HepG2 (cell line): ENCODE measurements around the gene SUN5. TPM values are rescaled to one million over a fixed set of nuclear protein-coding genes. Genes with fewer than 3 reads are reported as not detected.
A peak's percentile ranks its signal among the peaks of the same experiment; 100 is the strongest.

ENCODE experiments used
- ATAC-seq: fragments of 200-7000 bp; cut with Tn5 transposase; 3 replicates; pipeline ENCODE4 v1.9.1; 2020; ENCODE audit warnings: mild to moderate bottlenecking, moderate library complexity
- BruUV-seq: library from RNA; stranded (reverse); fragments of 400-500 nt; replicated peaks from 2 replicates; lab custom pipeline; 2021; lab: Mats Ljungman, UMichigan
- CTCF ChIA-PET: fragments of 300-600 bp; formaldehyde crosslinking; extraction: SDS; loops from one replicate; lab custom pipeline; 2021; ENCODE audit warnings: low total read pairs, inconsistent platforms, low intra/inter-chr PET ratio; lab: Yijun Ruan, JAX
- POLR2A ChIA-PET: fragments of 350-600 bp; sonication (Branson Sonifier 250); formaldehyde crosslinking; loops from one replicate; lab custom pipeline; 2020; ENCODE audit warnings: antibody characterized with exemption, inconsistent platforms; lab: Yijun Ruan, JAX
- DNase-seq: peaks from one replicate; pipeline ENCODE4 v3.0.0-alpha.2; 2015; ENCODE audit warnings: low spot score
- FAIRE-seq: peaks from 3 replicates; lab custom pipeline; 2011; peaks lifted over from hg19 to GRCh38; lab: Jason Lieb, UNC
- H2AFZ ChIP-seq: one replicate; pipeline ENCODE4 v1.6.1; 2011; ENCODE audit warnings: low read length, inconsistent platforms
- H3K27ac ChIP-seq: fragments of 300-600 bp; 3 replicates; pipeline ENCODE4 v1.8.0; 2011; ENCODE audit warnings: mixed run types, mild to moderate bottlenecking, mixed read lengths, low read length, inconsistent platforms; ENCODE audit not compliant: insufficient read depth; ENCODE audit errors: extremely low read length
- H3K27me3 ChIP-seq, 2 experiments: fragments of 200-600 bp in 1 of 2; 2 replicates in 1 of 2; 3 replicates in 1 of 2; pipeline versions ENCODE4 v1.6.0 to v1.8.0; 2011; ENCODE audit warnings: low read length in 2 of 2, mild to moderate bottlenecking in 2 of 2, moderate library complexity in 2 of 2, inconsistent platforms in 1 of 2; ENCODE audit not compliant: insufficient read depth in 2 of 2, control insufficient read depth in 1 of 2
- H3K36me3 ChIP-seq, 2 experiments: fragments of 200-600 bp in 1 of 2; replicated peaks in 1 of 2; 2 replicates in 1 of 2; 3 replicates in 1 of 2; pipeline versions ENCODE4 v1.5.1 to v1.8.0; 2011; ENCODE audit warnings: low read length in 2 of 2, inconsistent platforms in 1 of 2; ENCODE audit not compliant: insufficient read depth in 2 of 2, control insufficient read depth in 1 of 2
- H3K4me1 ChIP-seq: 2 replicates; pipeline ENCODE4 v1.5.1; 2012; ENCODE audit warnings: low read length, inconsistent platforms; ENCODE audit not compliant: insufficient read depth
- H3K4me2 ChIP-seq: 2 replicates; pipeline ENCODE4 v1.6.0; 2011; ENCODE audit warnings: low read depth, low read length, inconsistent platforms
- H3K4me3 ChIP-seq, 3 experiments: fragments of 200-600 bp in 1 of 3; sonication (generic), shearing (Covaris generic) in 1 of 3; replicated peaks in 1 of 3; 2 replicates each; pipeline ENCODE4 v1.5.1; 2011 to 2016; ENCODE audit warnings: low read length in 3 of 3, inconsistent platforms in 2 of 3, low read depth in 2 of 3, mild to moderate bottlenecking in 2 of 3, control low read depth in 1 of 3, mixed read lengths in 1 of 3; ENCODE audit not compliant: insufficient read depth in 1 of 3
- H3K79me2 ChIP-seq: one replicate; pipeline ENCODE4 v1.6.1; 2011; ENCODE audit warnings: low read length, inconsistent platforms; ENCODE audit not compliant: insufficient read depth
- H3K9ac ChIP-seq: 2 replicates; pipeline ENCODE4 v1.6.0; 2011; ENCODE audit warnings: mild to moderate bottlenecking, low read depth, low read length, inconsistent platforms; ENCODE audit not compliant: insufficient read depth
- H3K9me3 ChIP-seq: 2 replicates; pipeline ENCODE4 v1.5.1; 2012; ENCODE audit warnings: mild to moderate bottlenecking, low read length
- H4K20me1 ChIP-seq: 2 replicates; pipeline ENCODE4 v1.6.0; 2011; ENCODE audit warnings: inconsistent platforms, mild to moderate bottlenecking, low read length, moderate library complexity; ENCODE audit not compliant: insufficient read depth
- AGO2 ChIP-seq: fragments of 200-400 bp; formaldehyde crosslinking; optimal IDR thresholded peaks from 2 replicates; pipeline ENCODE3; 2017; ENCODE audit warnings: mild to moderate bottlenecking, low read depth, low read length, moderate library complexity
- HOXA5 ChIP-seq: sonication (generic); formaldehyde crosslinking; IDR thresholded peaks from 2 replicates; pipeline ENCODE4 v1.4.0; 2020; ENCODE audit warnings: missing genetic modification reagents
- NFYC ChIP-seq: IDR thresholded peaks from 2 replicates; pipeline ENCODE4 v1.6.1; 2016; ENCODE audit warnings: missing genetic modification reagents, missing compliant biosample characterization
- PAWR ChIP-seq: sonication (generic); formaldehyde crosslinking; IDR thresholded peaks from 2 replicates; pipeline ENCODE4 v1.4.0; 2020; ENCODE audit warnings: missing genetic modification reagents, mild to moderate bottlenecking, borderline replicate concordance
- RARA ChIP-seq: IDR thresholded peaks from 2 replicates; pipeline ENCODE4 v1.6.1; 2016; ENCODE audit warnings: missing genetic modification reagents, missing compliant biosample characterization
- TOPORS ChIP-seq: sonication (generic); formaldehyde crosslinking; IDR thresholded peaks from 2 replicates; pipeline ENCODE4 v1.8.0; 2023; ENCODE audit warnings: mild to moderate bottlenecking, missing genetic modification reagents
- ZFP36L2 ChIP-seq: sonication (generic); formaldehyde crosslinking; IDR thresholded peaks from 2 replicates; pipeline ENCODE4 v1.4.0; 2020; ENCODE audit warnings: missing genetic modification reagents
- ZNF407 ChIP-seq: sonication (generic); formaldehyde crosslinking; IDR thresholded peaks from one replicate; pipeline ENCODE4 v1.5.1; 2020; ENCODE audit warnings: mild to moderate bottlenecking, missing genetic modification reagents; ENCODE audit errors: not compliant biosample characterization
- ZNF567 ChIP-seq: sonication (generic); formaldehyde crosslinking; IDR thresholded peaks from 2 replicates; pipeline ENCODE4 v1.8.1; 2023; ENCODE audit warnings: mild to moderate bottlenecking, missing genetic modification reagents, borderline replicate concordance
- ZNF746 ChIP-seq: sonication (generic); formaldehyde crosslinking; IDR thresholded peaks from 2 replicates; pipeline ENCODE4 v1.8.0; 2022; ENCODE audit warnings: mild to moderate bottlenecking, missing genetic modification reagents
- ZNF768 ChIP-seq: sonication (generic); formaldehyde crosslinking; IDR thresholded peaks from 2 replicates; pipeline ENCODE4 v1.4.0; 2020; ENCODE audit warnings: missing genetic modification reagents
- WGBS: methylation state at CpG from one replicate; pipeline ENCODE4 v1.1.6; 2017; ENCODE audit warnings: low lambda C conversion rate; 5-methylcytosine and 5-hydroxymethylcytosine counted together
- in situ Hi-C: cut with HindIII; loops from 2 replicates; pipeline ENCODE4 v1.10.0; 2017; ENCODE audit warnings: low pct_unique_long_range_greater_than_20kb; ENCODE audit not compliant: extremely low pct_ligation_motif_present
- intact Hi-C: fragments of 100-400 bp; cut with micrococcal nuclease; formaldehyde crosslinking; loops from one replicate; pipeline ENCODE4 v1.10.0; 2022; ENCODE audit not compliant: unreplicated experiment
- polyA plus RNA-seq, 8 experiments: library from polyadenylated mRNA; depleted of rRNA in 3 of 8; stranded (reverse) in 7 of 8; unstranded in 1 of 8; fragments of >200 nt; fragmentation: Illumina TruSeq in 4 of 8; extraction: Trizol in 4 of 8; gene quantifications; 2 replicates each; pipeline versions ENCODE4 v1.2.1 to v1.2.3, GENCODE V29; 2011 to 2016; ENCODE audit warnings: low read depth in 4 of 8, missing spikeins in 1 of 8, mixed read lengths in 1 of 8; ENCODE audit not compliant: insufficient read depth in 1 of 8
- total RNA-seq, 5 experiments: library from RNA; depleted of rRNA; stranded (reverse); fragments of >200 nt; fragmentation: Illumina TruSeq; extraction: Trizol; gene quantifications; 2 replicates each; pipeline ENCODE4 v1.2.3, GENCODE V29; 2016; ENCODE audit warnings: low read depth in 1 of 5

Gene SUN5
- total and polyA plus RNA-seq, 2 of the 13 experiments (the other 11 are each of a cell fraction or from before 2014, with no cell fraction given) = not detected

- TF ChIP-seq HOXA5 (CRISPR knock-in tag) = 0 out of 2 replicates have a peak, but pooled peaks have one; percentile 47
- TF ChIP-seq ZNF768 (CRISPR knock-in tag) = peak; percentile 95
- no peak for TF ChIP-seq ZNF567 (CRISPR knock-in tag)
- no peak for TF ChIP-seq ZFP36L2 (CRISPR knock-in tag)
- TF ChIP-seq RARA (CRISPR knock-in tag) = no peak
- TF ChIP-seq TOPORS (CRISPR knock-in tag) = 0 out of 2 replicates have a peak, but pooled peaks have one; percentile 35
These were observed 23.8 kb upstream of the SUN5 start (continued) for GRCh38 chr20:33027769-33028751.

GRCh38 chr20:33026779-33027759 lies 22.8 kb upstream of the SUN5 start:
- Histone ChIP-seq H4K20me1 (peaks cover 16% of the 10 kb centered on the region; the same call in 1 of the 2 replicates), H3K27me3 (peaks cover 0 to 19% of the 10 kb centered on the region in 2 experiments; a peak in 2 of 5 replicates), H3K4me3 (no peak overlapping the region), H3K9me3 (no peaks in the 10 kb centered on the region), H3K9ac (no peak overlapping the region), H2AFZ (no peak overlapping the region), H3K36me3 (peaks cover 0 to 12% of the 10 kb centered on the region in 2 experiments; a peak in 1 of 5 replicates), H3K4me2 (0 out of 2 replicates have a peak overlapping the region, but pooled peaks have one; percentile 0), H3K4me1 (peaks cover 20% of the 10 kb centered on the region), H3K27ac (no peak overlapping the region), H3K79me2 (no peaks in the 10 kb centered on the region)
- ATAC-seq = peak; percentile 11
- CTCF ChIA-PET = no interaction called here
- FAIRE-seq = no peak
- 37% methylated on average over 10 of the region's 10 CpGs for WGBS
- in situ Hi-C loops (no loop called here), intact Hi-C loops (loop anchor here (1.0 kb wide), 1 partner anchor 20 kb away; the partner anchor contains the start of gene BPIFB2)
- no TSS peak for BruUV-seq
- no peak for DNase-seq
- POLR2A ChIA-PET = interaction anchor here (0.7 to 1.7 kb wide), 3 partner anchors 16 to 26 kb away, joined by 3 to 5 read pairs (median 3); no protein-coding TSS in a partner anchor
- peak; percentile 36 for TF ChIP-seq AGO2
- TF ChIP-seq NFYC = no peak
- TF ChIP-seq ZNF746 (CRISPR knock-in tag) = no peak
- TF ChIP-seq PAWR (CRISPR knock-in tag) = no peak; the same call in 1 of the 2 replicates
- no peak for TF ChIP-seq ZNF407 (CRISPR knock-in tag)
